ENCODE data around the gene FBXW8.

GRCh38 chr12:116962783-116963356 lies 52.1 kb downstream of the FBXW8 start:
- TF ChIP-seq POLR2A (IDR thresholded peaks at IDR 0.05) (no peak), CTCF (IDR thresholded peaks at IDR 0.05 in 4 of 5, conservative IDR thresholded peaks at IDR 0.05 in 1 of 5) (no peak)
